Fibroblast of lung (primary cell): ENCODE measurements around the gene PARP2. TPM values are rescaled to one million over a fixed set of nuclear protein-coding genes. Genes with fewer than 3 reads are reported as not detected.

Experiments used
- DNase-seq, 2 donors: peaks; one replicate each; pipeline versions ENCODE4 v3.0.0 to v3.0.0-alpha.2; 2010; ENCODE audit warnings: low read depth in 2 of 2
- H2AFZ ChIP-seq: 2 replicates; pipeline ENCODE4 v1.5.1; 2012; ENCODE audit warnings: low read length, control low read depth, inconsistent platforms
- H3K27ac ChIP-seq: 2 replicates; pipeline ENCODE4 v1.5.1; 2011; ENCODE audit warnings: low read length, control low read depth; ENCODE audit not compliant: insufficient read depth
- H3K27me3 ChIP-seq: 2 replicates; pipeline ENCODE4 v1.5.1; 2011; ENCODE audit warnings: mild to moderate bottlenecking, low read length; ENCODE audit not compliant: control insufficient read depth, insufficient read depth
- H3K36me3 ChIP-seq: 2 replicates; pipeline ENCODE4 v1.5.1; 2011; ENCODE audit warnings: low read length; ENCODE audit not compliant: control insufficient read depth, insufficient read depth
- H3K4me1 ChIP-seq: 2 replicates; pipeline ENCODE4 v1.5.1; 2011; ENCODE audit warnings: low read length; ENCODE audit not compliant: control insufficient read depth, insufficient read depth; ENCODE audit errors: extremely low read depth
- H3K4me2 ChIP-seq: 2 replicates; pipeline ENCODE4 v1.5.1; 2011; ENCODE audit warnings: low read length, control low read depth; ENCODE audit not compliant: insufficient read depth; ENCODE audit errors: extremely low read depth
- H3K4me3 ChIP-seq, 4 experiments: fragments of 200-600 bp in 1 of 4; sonication (generic) in 1 of 4; replicated peaks in 1 of 4; 2 replicates each; pipeline ENCODE4 v1.5.1; 2011 to 2016; ENCODE audit warnings: low read length in 4 of 4, low read depth in 3 of 4, mild to moderate bottlenecking in 3 of 4, control low read depth in 2 of 4, inconsistent platforms in 1 of 4, mixed read lengths in 1 of 4; ENCODE audit not compliant: insufficient read depth in 1 of 4; ENCODE audit errors: control extremely low read depth in 1 of 4
- H3K79me2 ChIP-seq: 2 replicates; pipeline ENCODE4 v1.5.1; 2012; ENCODE audit warnings: mild to moderate bottlenecking, low read length, inconsistent platforms; ENCODE audit not compliant: control insufficient read depth, insufficient read depth
- H3K9ac ChIP-seq: 2 replicates; pipeline ENCODE4 v1.5.1; 2011; ENCODE audit warnings: mild to moderate bottlenecking, low read length, control low read depth; ENCODE audit not compliant: insufficient read depth
- H3K9me3 ChIP-seq: 2 replicates; pipeline ENCODE4 v1.5.1; 2012; ENCODE audit warnings: low read depth, low read length; ENCODE audit not compliant: control insufficient read depth, insufficient read depth
- H4K20me1 ChIP-seq: 2 replicates; pipeline ENCODE4 v1.5.1; 2011; ENCODE audit warnings: low read length; ENCODE audit not compliant: control insufficient read depth, insufficient read depth; ENCODE audit errors: extremely low read depth
- CTCF ChIP-seq, 2 donors: IDR thresholded peaks in 1 of 2; conservative IDR thresholded peaks in 1 of 2; 1 replicate in 1 of 2; 2 replicates in 1 of 2; pipeline ENCODE4 v1.5.1; 2011 to 2012; ENCODE audit warnings: low read length in 2 of 2, control low read depth in 1 of 2, inconsistent platforms in 1 of 2, low read depth in 1 of 2, mild to moderate bottlenecking in 1 of 2
- EZH2 ChIP-seq: IDR thresholded peaks from 2 replicates; pipeline ENCODE4 v1.5.1; 2012; ENCODE audit warnings: low read length, control low read depth, mild to moderate bottlenecking; ENCODE audit errors: missing control alignments
- polyA plus RNA-seq, 2 donors: library from polyadenylated mRNA; depleted of rRNA in 1 of 2; stranded (reverse) in 1 of 2; unstranded in 1 of 2; fragments of >200 nt; gene quantifications; 2 replicates each; pipeline ENCODE4 v1.2.1, GENCODE V29; 2011 to 2012; ENCODE audit warnings: missing spikeins in 1 of 2
- total RNA-seq: library from RNA; depleted of rRNA; stranded (reverse); fragments of >200 nt; gene quantifications from 2 replicates; pipeline ENCODE4 v1.2.1, GENCODE V29; 2014

PARP2 gene
- total and polyA plus RNA-seq, 2 donors (not counting 1 experiment from before 2014, with no cell fraction given): 6.6 to 16.9 TPM

DNA sequence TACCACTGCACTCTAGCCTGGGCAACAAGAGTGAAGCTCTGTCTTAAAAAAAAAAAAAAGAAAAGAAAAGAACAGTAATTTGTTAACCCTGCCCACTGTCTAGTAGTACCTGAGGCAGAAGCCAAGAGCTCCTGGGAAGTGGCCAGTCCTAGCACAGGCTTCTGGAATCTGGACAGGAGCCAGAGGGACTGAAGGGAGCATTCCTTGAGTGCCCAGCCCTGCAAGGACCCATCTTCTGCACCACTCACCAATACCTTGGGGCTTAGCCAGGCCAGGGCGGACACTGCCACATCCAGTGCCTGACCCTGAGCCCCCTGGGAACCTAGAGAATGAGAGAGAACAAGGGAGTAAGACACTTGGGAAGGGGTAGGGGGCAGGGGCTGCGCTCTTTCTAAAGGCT is 33.7 kb downstream of the PARP2 start:
- H3K4me1 ChIP-seq: no peaks in the 10 kb centered on the region
- TF ChIP-seq EZH2 (no peak), CTCF (conservative IDR thresholded peaks at IDR 0.05 in 1 of 2, IDR thresholded peaks at IDR 0.05 in 1 of 2; ENCODE audit: low read depth in 1 of 2, low read length in 2 of 2) (no peak)
- no peak overlapping the region for H3K27ac ChIP-seq
- H3K4me2 ChIP-seq: no peak overlapping the region
- H3K27me3 ChIP-seq: no peaks in the 10 kb centered on the region
- H3K9ac ChIP-seq: no peak overlapping the region
- H4K20me1 ChIP-seq: no peaks in the 10 kb centered on the region
- H2AFZ ChIP-seq: no peak overlapping the region
- peaks cover 36% of the 10 kb centered on the region for H3K36me3 ChIP-seq
- no peaks in the 10 kb centered on the region for H3K9me3 ChIP-seq
- DNase-seq: peak in 1 of 2 donors; percentile 4
- no peaks in the 10 kb centered on the region for H3K79me2 ChIP-seq
- H3K4me3 ChIP-seq: no peak overlapping the region

- Histone ChIP-seq H4K20me1 (no peaks in the 10 kb centered on the region), H3K9me3 (no peaks in the 10 kb centered on the region), H2AFZ (no peak overlapping the region), H3K27me3 (no peaks in the 10 kb centered on the region), H3K4me1 (no peaks in the 10 kb centered on the region), H3K36me3 (peaks cover 32% of the 10 kb centered on the region), H3K4me3 (no peak overlapping the region), H3K27ac (no peak overlapping the region), H3K9ac (no peak overlapping the region), H3K4me2 (no peak overlapping the region), H3K79me2 (no peaks in the 10 kb centered on the region)
- DNase-seq: no peak
- no peak for TF ChIP-seq CTCF (conservative IDR thresholded peaks at IDR 0.05 in 1 of 2, IDR thresholded peaks at IDR 0.05 in 1 of 2; ENCODE audit: low read depth in 1 of 2, low read length in 2 of 2)
- TF ChIP-seq EZH2: no peak
Measured at GRCh38 chr14:20379743-20380142, 36.3 kb downstream of the PARP2 start.

GRCh38 chr14:20380681-20381080 is 37.2 kb downstream of the PARP2 start:
- H3K9me3 ChIP-seq: no peaks in the 10 kb centered on the region
- H3K4me1 ChIP-seq: no peaks in the 10 kb centered on the region
- H3K4me3 ChIP-seq: no peak overlapping the region
- DNase-seq: no peak
- H3K79me2 ChIP-seq: no peaks in the 10 kb centered on the region
- no peak overlapping the region for H2AFZ ChIP-seq
- no peak overlapping the region for H3K9ac ChIP-seq
- H4K20me1 ChIP-seq: no peaks in the 10 kb centered on the region
- H3K4me2 ChIP-seq: no peak overlapping the region
- TF ChIP-seq EZH2: no peak
- TF ChIP-seq CTCF (conservative IDR thresholded peaks at IDR 0.05 in 1 of 2, IDR thresholded peaks at IDR 0.05 in 1 of 2; ENCODE audit: low read depth in 1 of 2, low read length in 2 of 2): no peak
- peaks cover 33% of the 10 kb centered on the region for H3K36me3 ChIP-seq
- H3K27ac ChIP-seq: no peak overlapping the region
- H3K27me3 ChIP-seq: no peaks in the 10 kb centered on the region
